ENCODE results near the gene INPP4B. TPM values are rescaled to one million over a fixed set of nuclear protein-coding genes. Genes with fewer than 3 reads are reported as not detected.

Gene INPP4B
- total RNA-seq, 1 experiment from 2014 or later = 0.07 TPM

GRCh38 chr4:142708231-142708630 lies 137.9 kb downstream of the INPP4B start:
- H2BK12ac ChIP-seq (ENCODE audit: insufficient read length, low read depth, low read length) = no peak overlapping the region
- H3K56ac ChIP-seq (ENCODE audit: insufficient read length, low read depth, low read length) = no peak overlapping the region
- no peak for TF ChIP-seq CTCF (conservative IDR thresholded peaks at IDR 0.05)
- H4K8ac ChIP-seq (replicated peaks; ENCODE audit: insufficient read length, low read depth, low read length) = no peak overlapping the region
- no peaks in the 10 kb centered on the region for H4K20me1 ChIP-seq (ENCODE audit: control insufficient read depth, insufficient read depth, insufficient read length)
- Mint-ChIP-seq H3K4me1 (peaks cover 7 to 11% of the 10 kb centered on the region in 2 experiments), H3K9me3 (no peaks in the 10 kb centered on the region; a peak in 1 of 5 replicates), H3K36me3 (ENCODE audit: insufficient read depth in 1 of 3, low read depth in 3 of 3) (no peaks in the 10 kb centered on the region), H3K4me3 (no peak overlapping the region), H3K27me3 (ENCODE audit: low read depth) (peaks cover 49% of the 10 kb centered on the region), H3K27ac (no peak overlapping the region; a peak in 1 of 7 replicates)
- H4K91ac ChIP-seq (ENCODE audit: insufficient read length, low read depth, low read length) = no peak overlapping the region
- H2BK20ac ChIP-seq (ENCODE audit: low read depth, low read length, poor library complexity, severe bottlenecking) = no peak overlapping the region
- no peak overlapping the region for H3K14ac ChIP-seq (ENCODE audit: insufficient read depth, low read length)
- no peak overlapping the region for H3K23ac ChIP-seq (ENCODE audit: insufficient read length, low read depth, low read length)
- no peak overlapping the region for H3K4ac ChIP-seq (ENCODE audit: low read depth, low read length)
- no peak overlapping the region for H2AK5ac ChIP-seq (ENCODE audit: insufficient read length, low read length)
- no peak overlapping the region for H2BK15ac ChIP-seq (ENCODE audit: low read depth, low read length)
- H3K9ac ChIP-seq (ENCODE audit: extremely low read depth, insufficient read length, low read length) = no peak overlapping the region
- H4K5ac ChIP-seq (ENCODE audit: insufficient read length, low read depth, low read length) = no peak overlapping the region
- peaks cover 24% of the 10 kb centered on the region; the same call in 1 of the 2 replicates for H3K27me3 ChIP-seq (ENCODE audit: insufficient read depth, low read length)
- no peak overlapping the region for H2AFZ ChIP-seq (ENCODE audit: low read length)
- H2BK5ac ChIP-seq (ENCODE audit: insufficient read length, low read length) = no peak overlapping the region
- H3K18ac ChIP-seq (ENCODE audit: insufficient read length, low read depth, low read length) = no peak overlapping the region
- H3K27ac ChIP-seq (ENCODE audit: insufficient read length, low read depth, low read length) = no peak overlapping the region
- H3T11ph ChIP-seq (ENCODE audit: low read length) = no peak overlapping the region
- no peaks in the 10 kb centered on the region for H3K4me1 ChIP-seq (ENCODE audit: insufficient read depth, low read length)
- H2BK120ac ChIP-seq (ENCODE audit: low read depth, low read length, poor library complexity, severe bottlenecking) = no peak overlapping the region
- no peaks in the 10 kb centered on the region for H3K9me3 ChIP-seq (ENCODE audit: control insufficient read depth, low read depth, low read length)
- no peaks in the 10 kb centered on the region for H3K79me2 ChIP-seq (ENCODE audit: insufficient read depth, low read length)
- no CpG with 5 or more reads among the region's 1 CpG for WGBS (ENCODE audit: extremely low coverage, insufficient read length, low lambda C conversion rate)
- DNase-seq = peak; percentile 34
- H3K4me2 ChIP-seq (ENCODE audit: insufficient read depth, insufficient read length, low read length) = no peak overlapping the region
- H3K79me1 ChIP-seq (ENCODE audit: insufficient read depth, low read depth, low read length, poor library complexity, severe bottlenecking) = no peaks in the 10 kb centered on the region
- no peaks in the 10 kb centered on the region for H3K23me2 ChIP-seq (ENCODE audit: insufficient read length, low read depth, low read length, poor library complexity, severe bottlenecking)

Data from H9 (cell line).